ENCODE data around the gene ZNF827.

Gene ZNF827

DNA sequence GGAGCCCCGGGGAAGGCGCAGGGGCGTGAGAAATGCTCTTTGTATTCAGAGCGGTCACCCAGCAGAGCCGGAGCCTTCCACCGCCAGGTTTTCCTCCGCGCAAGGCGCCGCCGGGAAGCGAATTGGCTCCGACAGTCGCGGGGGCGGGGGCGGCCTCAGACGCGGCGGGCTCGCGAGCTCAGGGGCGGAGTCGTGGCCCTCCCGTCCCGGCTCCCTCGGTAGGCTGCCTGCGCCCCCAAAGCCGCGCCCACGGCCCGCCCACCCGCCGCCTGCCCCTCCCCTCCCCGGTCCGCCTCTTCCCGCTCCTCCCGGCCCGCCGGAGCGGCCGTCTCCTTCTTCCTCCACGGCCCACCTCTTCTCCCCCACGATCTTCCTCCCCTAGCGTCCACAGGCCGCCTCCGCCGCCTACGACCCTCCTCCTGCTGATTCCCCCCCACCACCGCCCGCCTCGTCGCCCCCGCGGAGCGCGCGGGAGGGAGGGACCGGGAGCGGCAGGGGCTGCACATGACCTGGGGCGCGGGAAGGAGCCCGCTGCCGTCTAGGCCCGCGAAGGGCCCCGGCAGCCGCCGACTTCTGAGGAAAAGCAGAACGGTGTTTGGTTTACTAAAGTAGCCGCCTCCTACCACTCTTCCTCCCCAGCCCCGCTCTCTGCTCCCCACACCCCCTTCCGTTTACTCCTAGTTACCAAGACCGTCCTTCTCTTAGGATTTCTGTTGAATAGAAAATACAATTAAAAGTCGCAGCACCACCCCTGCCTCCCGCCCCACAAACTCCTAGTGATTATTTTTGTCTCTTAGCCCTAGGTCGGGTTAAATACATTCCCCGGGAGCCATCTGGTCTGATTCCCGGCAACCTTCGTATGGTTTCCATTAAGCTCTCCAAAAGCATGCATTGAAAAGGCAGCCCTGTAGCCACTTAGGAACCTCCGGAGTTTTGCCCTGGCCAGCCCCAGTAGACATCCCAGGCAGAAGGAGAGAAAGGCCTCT is 205.4 kb downstream of the ZNF827 start:
- TF ChIP-seq, protein P1, sequence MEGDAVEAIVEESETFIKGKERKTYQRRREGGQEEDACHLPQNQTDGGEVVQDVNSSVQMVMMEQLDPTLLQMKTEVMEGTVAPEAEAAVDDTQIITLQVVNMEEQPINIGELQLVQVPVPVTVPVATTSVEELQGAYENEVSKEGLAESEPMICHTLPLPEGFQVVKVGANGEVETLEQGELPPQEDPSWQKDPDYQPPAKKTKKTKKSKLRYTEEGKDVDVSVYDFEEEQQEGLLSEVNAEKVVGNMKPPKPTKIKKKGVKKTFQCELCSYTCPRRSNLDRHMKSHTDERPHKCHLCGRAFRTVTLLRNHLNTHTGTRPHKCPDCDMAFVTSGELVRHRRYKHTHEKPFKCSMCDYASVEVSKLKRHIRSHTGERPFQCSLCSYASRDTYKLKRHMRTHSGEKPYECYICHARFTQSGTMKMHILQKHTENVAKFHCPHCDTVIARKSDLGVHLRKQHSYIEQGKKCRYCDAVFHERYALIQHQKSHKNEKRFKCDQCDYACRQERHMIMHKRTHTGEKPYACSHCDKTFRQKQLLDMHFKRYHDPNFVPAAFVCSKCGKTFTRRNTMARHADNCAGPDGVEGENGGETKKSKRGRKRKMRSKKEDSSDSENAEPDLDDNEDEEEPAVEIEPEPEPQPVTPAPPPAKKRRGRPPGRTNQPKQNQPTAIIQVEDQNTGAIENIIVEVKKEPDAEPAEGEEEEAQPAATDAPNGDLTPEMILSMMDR (IDR thresholded peaks at IDR 0.05; ENCODE audit: insufficient read depth, low read depth, low read length, missing control alignments): no peak
- H3K4me3 ChIP-seq (ENCODE audit: low read depth, low read length): peak overlapping the region; percentile 91
- DNase-seq (ENCODE audit: low read depth): peak; percentile 89

DNA sequence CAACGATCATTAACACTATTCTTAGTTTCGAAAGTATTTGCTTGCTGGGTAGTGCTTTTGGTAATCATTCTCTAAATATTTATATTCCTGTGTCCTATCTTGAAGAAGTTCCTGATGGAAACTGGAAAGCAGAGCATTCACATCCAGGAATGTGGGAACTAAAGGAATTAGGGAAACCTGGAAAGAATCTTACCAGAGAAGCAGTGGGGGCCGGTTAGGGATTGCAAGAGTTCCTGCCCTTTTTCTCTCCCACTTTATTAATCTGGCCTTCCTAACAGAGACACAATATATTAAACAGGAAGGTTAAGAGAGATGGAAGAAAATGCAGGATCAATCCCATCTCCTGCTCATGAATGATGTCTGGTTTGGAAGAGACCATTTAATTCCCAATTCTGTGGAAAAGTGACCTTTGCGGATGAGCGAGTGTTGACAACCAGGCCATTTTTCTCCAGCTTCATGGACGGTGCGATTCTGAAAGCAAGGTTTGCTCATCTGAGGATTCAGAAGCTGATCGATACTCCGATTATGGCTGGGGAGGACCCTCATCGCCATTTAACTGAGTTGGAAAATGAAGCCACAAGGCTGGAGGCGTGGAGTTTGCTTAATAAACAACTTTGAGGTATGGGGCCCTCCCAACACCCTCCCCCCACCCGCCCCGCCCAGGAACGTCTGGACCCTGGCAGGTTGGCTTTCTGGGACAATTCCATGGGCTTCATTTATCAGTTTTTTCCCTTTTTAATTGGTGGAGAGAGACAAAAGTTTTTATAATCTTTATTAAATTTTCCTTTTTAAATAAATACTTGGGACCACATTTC is 206.4 kb downstream of the ZNF827 start:
- no peak for DNase-seq (ENCODE audit: low read depth)
- TF ChIP-seq, protein P1 (IDR thresholded peaks at IDR 0.05; ENCODE audit: insufficient read depth, low read depth, low read length, missing control alignments): no peak
- peak overlapping the region; percentile 91 for H3K4me3 ChIP-seq (ENCODE audit: low read depth, low read length)

DNA sequence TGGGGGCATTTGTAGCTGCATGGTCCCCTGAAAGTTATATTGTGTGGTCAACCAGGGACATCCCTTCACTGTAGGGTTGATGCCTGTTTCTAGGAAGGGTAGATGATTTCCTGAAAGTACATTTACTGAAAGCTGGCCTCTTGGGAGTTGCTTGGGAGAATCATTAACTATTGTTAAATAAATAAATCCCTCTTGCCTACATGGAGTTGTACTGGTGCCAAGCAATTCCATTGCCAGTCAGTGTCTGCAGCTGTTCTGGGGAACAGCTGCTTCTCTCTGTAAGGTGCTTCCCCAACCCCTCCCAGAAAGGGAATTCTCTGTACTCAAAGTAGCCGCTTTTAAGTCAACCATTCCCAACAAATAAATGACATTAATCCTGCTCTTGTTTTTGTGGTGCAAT is 207.6 kb downstream of the ZNF827 start:
- no peak overlapping the region for H3K4me3 ChIP-seq (ENCODE audit: low read depth, low read length)
- TF ChIP-seq, protein P1 (IDR thresholded peaks at IDR 0.05; ENCODE audit: insufficient read depth, low read depth, low read length, missing control alignments): no peak
- DNase-seq (ENCODE audit: low read depth): no peak

DNA sequence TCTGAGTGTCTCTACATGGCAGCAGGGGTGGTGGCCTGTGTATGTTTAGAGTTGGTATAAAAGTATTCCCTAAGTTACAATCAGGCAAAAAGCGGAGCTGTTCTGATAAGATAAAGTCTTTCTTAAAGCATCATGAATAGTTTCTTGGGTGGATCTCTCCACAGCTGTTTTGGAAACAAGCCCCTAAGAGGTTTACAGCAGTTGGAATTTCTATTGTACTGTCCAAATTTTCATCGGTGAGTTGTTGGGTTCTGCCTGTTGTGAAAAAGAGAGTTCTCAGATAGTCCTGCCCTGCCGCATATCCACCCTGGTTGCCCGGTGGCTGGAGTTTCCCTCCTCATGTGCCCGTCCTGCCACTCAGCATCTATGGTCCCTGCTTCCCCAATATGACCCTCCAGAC is 208.6 kb downstream of the ZNF827 start:
- no peak overlapping the region for H3K4me3 ChIP-seq (ENCODE audit: low read depth, low read length)
- DNase-seq (ENCODE audit: low read depth): no peak
- TF ChIP-seq, protein P1 (IDR thresholded peaks at IDR 0.05; ENCODE audit: insufficient read depth, low read depth, low read length, missing control alignments): no peak

DNA sequence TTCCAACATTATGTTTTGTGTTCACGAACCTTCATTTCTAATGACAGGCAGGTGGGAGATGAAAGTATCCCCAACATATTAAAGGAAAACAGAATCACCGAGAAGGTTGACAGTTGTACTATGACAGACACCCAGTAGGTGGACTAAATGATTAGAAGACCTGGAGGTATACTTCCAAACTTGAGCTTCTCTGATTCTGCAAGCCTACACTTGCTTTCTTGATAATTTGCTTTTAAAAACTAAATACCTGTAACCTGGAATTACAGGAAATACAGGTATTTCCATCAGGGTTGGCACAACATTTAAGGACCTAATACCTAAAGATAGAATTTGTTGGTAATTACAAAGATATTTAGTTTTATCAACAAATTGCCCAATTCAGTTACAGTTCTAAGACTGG is 215.3 kb downstream of the ZNF827 start:
- DNase-seq (ENCODE audit: low read depth): no peak
- H3K4me3 ChIP-seq (ENCODE audit: low read depth, low read length): no peak overlapping the region
- TF ChIP-seq, protein P1 (IDR thresholded peaks at IDR 0.05; ENCODE audit: insufficient read depth, low read depth, low read length, missing control alignments): peak; percentile 1

DNA sequence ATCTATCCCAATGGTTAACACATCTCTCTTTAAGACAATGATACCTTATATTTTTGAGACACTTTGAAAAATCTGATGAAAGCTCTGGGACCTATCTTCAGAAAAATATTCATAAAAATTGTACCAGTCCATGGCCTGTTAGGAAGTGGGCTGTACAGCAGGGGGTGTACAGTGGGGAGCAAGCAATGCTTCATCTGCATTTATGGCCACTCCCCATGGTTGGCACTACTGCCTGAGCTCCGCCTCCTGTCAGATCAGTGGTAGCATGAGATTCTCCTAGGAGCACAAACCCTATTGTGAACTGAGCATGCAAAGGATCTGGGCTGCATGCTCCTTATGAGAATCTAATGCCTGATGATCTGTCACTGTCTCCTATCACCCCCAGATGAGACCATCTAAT is 216.1 kb downstream of the ZNF827 start:
- TF ChIP-seq, protein P1 (IDR thresholded peaks at IDR 0.05; ENCODE audit: insufficient read depth, low read depth, low read length, missing control alignments): no peak
- DNase-seq (ENCODE audit: low read depth): no peak

More for the DNA sequence above, 216.1 kb downstream of the ZNF827 start:
- H3K4me3 ChIP-seq (ENCODE audit: low read depth, low read length): no peak overlapping the region

All from GM12865 (cell line).